Fibroblast of the aortic adventitia (primary cell): Measurements from ENCODE around the gene STAG1. TPM values are rescaled to one million over a fixed set of nuclear protein-coding genes. Genes with fewer than 3 reads are reported as not detected.
"Not testable (repeated sequence)": the region's sequence is repeated elsewhere in the genome, so short reads cannot be mapped to it uniquely, and the experiment has no call there.

ENCODE experiments used
- DNase-seq: peaks from one replicate; pipeline ENCODE4 v3.0.0-alpha.2; 2010; ENCODE audit warnings: low read depth
- H3K4me3 ChIP-seq: 2 replicates; pipeline ENCODE4 v1.5.1; 2011; ENCODE audit warnings: low read depth, mild to moderate bottlenecking, control low read depth, low read length, moderate library complexity
- total RNA-seq: library from RNA; depleted of rRNA; stranded (reverse); fragments of >200 nt; gene quantifications from 2 replicates; pipeline ENCODE4 v1.2.3, GENCODE V29; 2012; ENCODE audit warnings: low replicate concordance
- TF ChIP-seq, protein P1 (sequence below): IDR thresholded peaks from 2 replicates; pipeline ENCODE4 v1.5.1; 2011; ENCODE audit warnings: mild to moderate bottlenecking, low read length, control low read depth, inconsistent platforms; ENCODE audit not compliant: insufficient read depth

The STAG1 gene
- total RNA-seq, 1 donor: 78.0 TPM

DNA sequence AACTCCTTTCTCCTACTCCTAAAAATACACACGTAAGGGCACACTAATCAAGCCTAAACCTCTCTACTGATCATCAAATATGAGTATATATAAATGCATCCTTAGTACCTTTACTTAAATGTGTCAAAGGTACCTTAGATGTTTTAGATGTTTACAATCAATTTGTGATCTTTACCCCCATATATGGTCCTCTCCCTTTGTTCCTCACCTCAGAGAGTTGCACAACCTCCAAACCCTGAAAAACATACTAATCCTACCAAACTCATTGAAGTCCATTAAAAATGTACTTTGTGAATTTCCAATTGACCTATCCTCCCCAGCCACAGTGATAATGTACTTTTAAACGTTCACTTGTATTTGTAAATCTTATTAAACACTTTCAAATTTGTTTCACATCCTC lies 249.1 kb downstream of the STAG1 start:
- DNase-seq: no peak
- TF ChIP-seq, protein P1, sequence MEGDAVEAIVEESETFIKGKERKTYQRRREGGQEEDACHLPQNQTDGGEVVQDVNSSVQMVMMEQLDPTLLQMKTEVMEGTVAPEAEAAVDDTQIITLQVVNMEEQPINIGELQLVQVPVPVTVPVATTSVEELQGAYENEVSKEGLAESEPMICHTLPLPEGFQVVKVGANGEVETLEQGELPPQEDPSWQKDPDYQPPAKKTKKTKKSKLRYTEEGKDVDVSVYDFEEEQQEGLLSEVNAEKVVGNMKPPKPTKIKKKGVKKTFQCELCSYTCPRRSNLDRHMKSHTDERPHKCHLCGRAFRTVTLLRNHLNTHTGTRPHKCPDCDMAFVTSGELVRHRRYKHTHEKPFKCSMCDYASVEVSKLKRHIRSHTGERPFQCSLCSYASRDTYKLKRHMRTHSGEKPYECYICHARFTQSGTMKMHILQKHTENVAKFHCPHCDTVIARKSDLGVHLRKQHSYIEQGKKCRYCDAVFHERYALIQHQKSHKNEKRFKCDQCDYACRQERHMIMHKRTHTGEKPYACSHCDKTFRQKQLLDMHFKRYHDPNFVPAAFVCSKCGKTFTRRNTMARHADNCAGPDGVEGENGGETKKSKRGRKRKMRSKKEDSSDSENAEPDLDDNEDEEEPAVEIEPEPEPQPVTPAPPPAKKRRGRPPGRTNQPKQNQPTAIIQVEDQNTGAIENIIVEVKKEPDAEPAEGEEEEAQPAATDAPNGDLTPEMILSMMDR: no peak
- H3K4me3 ChIP-seq: no peak overlapping the region

DNA sequence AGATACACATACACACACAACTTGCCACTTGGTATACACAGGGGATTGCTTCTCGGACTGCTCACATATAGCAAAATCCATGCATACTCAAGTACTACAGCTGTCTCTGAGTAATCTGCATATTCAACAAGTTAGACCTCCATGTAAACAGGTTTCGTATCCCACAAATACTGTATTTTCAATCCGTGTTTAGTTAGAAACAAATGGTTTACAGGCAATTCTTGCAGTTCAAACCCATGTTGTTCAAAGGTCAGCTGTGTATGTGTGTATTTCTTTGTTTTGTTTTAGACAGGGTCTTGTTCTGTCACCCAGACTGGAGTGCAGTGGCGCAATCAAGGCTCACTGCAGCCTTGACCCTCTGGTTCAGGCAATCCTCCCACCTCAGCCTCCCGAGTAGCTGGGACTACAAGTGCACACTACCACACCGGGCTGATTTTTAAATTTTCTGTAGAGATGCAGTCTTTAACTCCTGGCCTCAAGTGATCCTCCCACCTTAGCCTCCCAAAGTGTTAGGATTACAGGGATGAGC lies 253.2 kb downstream of the STAG1 start:
- H3K4me3 ChIP-seq: no peak overlapping the region
- DNase-seq: no peak
- TF ChIP-seq, protein P1: no peak

DNA sequence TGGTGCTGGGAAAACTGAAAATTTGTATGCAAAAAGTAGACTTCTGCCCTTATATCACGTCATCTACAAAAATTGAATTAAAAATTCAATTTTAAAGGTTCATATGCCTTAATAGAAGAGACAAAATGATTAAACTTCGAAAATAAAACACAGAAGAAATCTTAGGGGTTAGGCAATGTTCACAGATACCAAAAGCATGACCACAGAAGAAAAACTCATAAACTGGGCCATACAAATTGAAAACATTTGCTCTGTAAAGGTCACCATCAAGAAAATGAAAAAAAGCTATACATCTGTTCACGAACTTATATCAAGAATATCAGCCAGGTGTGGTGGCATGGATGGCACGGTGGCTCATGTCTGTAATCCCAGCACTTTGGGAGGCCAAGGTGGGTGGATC lies 257.0 kb downstream of the STAG1 start:
- no peak for DNase-seq
- no peak overlapping the region for H3K4me3 ChIP-seq
- TF ChIP-seq, protein P1: no peak

DNA sequence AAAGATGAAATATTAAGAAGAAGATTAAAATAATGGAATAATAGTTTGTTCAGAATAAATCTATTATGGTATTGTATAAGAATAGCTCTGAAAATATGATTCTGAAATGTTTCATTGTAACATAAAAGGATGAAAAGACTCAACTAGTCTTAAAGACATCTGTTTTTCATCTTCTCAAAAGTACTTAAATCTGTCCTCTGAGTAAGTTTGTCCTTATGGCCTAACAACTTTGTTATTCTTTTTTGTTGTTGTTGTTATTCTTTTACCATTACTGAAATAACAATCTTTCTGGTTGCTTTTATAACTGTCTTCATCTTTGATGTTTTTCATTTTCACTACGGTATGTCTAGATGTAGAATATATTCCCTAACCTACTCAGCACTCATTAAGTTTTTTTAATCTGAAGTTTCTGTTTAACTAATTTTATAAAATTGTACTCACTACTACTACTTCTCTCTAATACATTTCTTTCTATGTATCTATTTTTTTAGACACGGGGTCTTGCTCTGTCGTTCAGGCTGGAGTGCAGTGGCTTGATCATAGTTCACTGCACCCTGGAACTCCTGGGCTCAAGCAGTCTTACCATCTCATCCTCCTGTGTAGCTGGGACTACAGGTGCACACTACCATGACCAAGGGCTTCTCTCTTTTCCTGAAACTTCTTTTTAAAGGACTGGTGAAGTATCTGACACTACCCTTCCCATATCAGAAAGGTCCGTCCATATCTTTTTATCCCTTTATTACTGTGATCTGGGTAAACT lies 261.4 kb downstream of the STAG1 start:
- DNase-seq: no peak
- TF ChIP-seq, protein P1: no peak
- no peak overlapping the region for H3K4me3 ChIP-seq

DNA sequence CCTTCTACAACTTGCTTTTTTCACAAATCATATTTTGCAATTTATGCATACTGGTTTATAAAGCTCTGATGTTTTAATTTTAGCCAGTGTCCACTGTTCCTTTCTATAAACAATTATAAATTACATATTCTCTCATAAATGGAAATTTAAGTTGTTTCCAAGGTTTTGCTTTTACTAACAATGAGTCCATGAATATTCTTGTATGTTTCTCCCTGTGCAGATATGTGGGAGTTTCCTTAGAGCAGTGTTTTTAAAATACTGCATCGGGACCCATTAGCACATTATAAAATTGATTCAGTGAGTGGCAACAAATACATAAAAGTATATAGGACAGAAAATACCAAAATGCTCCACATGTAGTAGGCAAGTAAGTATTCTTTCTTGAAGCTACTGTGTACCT lies 266.4 kb downstream of the STAG1 start:
- DNase-seq: no peak
- TF ChIP-seq, protein P1: no peak
- no peak overlapping the region for H3K4me3 ChIP-seq

DNA sequence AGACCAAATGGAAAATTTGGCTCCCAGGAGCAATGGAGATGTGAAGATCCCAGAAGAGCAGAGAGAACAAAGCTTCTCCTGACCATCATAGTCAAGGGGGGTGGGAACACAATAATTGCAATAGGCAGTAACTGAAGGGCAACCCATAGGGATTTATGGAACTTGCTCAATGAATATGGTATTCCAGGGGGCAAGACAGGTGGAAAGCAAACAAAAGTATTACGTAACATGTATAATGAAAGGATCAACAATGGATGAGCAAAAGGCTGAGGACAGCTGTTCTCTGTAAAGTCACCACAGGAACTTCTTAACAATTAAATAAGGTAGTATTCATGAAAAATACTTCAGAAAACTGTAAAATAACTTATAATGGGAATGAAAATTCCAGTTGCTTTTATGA lies 275.9 kb downstream of the STAG1 start:
- H3K4me3 ChIP-seq: no peak overlapping the region
- DNase-seq: no peak
- TF ChIP-seq, protein P1: no peak

DNA sequence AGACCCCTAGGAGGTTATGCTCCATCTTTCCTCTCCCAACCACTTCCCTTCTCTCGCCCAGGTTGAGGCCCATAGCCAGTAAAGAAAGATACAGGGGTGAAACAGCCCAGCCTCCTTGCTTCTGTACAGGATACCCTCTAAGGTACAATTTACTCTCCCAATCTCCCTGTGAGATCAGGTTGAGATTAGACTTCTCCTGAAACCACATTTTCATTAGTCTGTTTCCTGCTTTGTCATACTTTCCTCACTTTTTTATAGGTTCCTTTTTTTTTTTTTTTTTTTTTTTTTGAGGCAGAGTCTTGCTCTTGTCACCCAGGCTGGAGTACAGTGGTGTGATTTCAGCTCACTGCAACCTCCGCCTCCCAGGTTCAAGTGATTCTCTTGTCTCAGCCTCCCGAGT lies 277.3 kb downstream of the STAG1 start:
- H3K4me3 ChIP-seq, DNase-seq: not testable (repeated sequence)
